Measurements from ENCODE around the gene CTNNA1.
"Not testable (repeated sequence)": the region's sequence is repeated elsewhere in the genome, so short reads cannot be mapped to it uniquely, and the experiment has no call there.

The CTNNA1 gene

DNA sequence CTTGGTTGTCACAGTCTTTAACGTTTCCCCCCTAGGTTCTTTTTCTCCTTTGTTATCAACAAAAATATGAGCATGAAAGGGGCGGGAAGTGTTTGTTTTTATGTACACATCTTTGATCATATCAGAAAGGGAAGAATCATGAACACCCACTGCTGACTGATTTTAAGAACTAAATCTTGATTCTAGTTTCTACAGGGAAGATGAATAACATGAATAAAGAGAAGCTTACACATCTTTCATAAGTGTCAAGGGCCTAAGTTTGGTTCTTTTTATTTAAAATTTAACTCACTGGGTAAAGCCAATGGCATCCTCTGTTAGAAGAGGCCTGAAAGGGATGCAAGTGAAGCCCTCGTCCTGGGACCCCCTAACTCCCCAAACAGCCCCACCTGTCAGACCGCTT is 14.8 kb upstream of the CTNNA1 start:
- H3K4me1 ChIP-seq (ENCODE audit: control insufficient read depth, insufficient read depth, low read length, unreplicated experiment) = peaks cover 3% of the 10 kb centered on the region
- H3K4me3 ChIP-seq (ENCODE audit: low read depth, low read length) = no peak overlapping the region
- H3K27ac ChIP-seq (ENCODE audit: low read depth, low read length) = no peak overlapping the region
- H2AFZ ChIP-seq (ENCODE audit: low read length, unreplicated experiment) = no peak overlapping the region
- no peaks in the 10 kb centered on the region for H3K36me3 ChIP-seq (ENCODE audit: insufficient read depth, low read length)
- H3K79me2 ChIP-seq (ENCODE audit: control insufficient read depth, insufficient read depth, low read length, unreplicated experiment) = no peaks in the 10 kb centered on the region
- H3K27me3 ChIP-seq (ENCODE audit: insufficient read depth, low read length) = no peaks in the 10 kb centered on the region

DNA sequence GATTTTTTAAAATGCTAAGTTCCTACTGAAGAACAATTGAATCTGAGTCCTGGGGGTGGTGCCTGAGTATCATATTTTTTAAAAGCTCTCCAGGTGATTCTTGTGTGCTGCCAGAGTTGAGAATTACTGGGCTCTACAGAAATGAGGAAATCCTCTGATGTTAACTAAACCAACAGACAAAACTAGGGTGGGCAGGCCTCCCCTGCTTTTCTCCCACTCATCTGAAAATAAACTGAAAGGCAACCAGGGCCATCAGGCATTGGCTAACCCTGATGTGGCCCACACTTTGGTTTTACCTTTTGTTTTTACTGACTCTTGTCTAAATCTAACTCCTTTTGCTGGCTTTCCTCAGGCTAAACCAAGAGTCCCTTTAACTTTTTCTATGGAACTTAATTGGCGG is 13.3 kb upstream of the CTNNA1 start:
- H3K79me2 ChIP-seq (ENCODE audit: control insufficient read depth, insufficient read depth, low read length, unreplicated experiment) = no peaks in the 10 kb centered on the region
- no peak overlapping the region for H3K4me3 ChIP-seq (ENCODE audit: low read depth, low read length)
- H3K27ac ChIP-seq (ENCODE audit: low read depth, low read length) = no peak overlapping the region
- H2AFZ ChIP-seq (ENCODE audit: low read length, unreplicated experiment) = no peak overlapping the region
- H3K27me3 ChIP-seq (ENCODE audit: insufficient read depth, low read length) = no peaks in the 10 kb centered on the region
- no peaks in the 10 kb centered on the region for H3K36me3 ChIP-seq (ENCODE audit: insufficient read depth, low read length)
- peaks cover 3% of the 10 kb centered on the region for H3K4me1 ChIP-seq (ENCODE audit: control insufficient read depth, insufficient read depth, low read length, unreplicated experiment)

DNA sequence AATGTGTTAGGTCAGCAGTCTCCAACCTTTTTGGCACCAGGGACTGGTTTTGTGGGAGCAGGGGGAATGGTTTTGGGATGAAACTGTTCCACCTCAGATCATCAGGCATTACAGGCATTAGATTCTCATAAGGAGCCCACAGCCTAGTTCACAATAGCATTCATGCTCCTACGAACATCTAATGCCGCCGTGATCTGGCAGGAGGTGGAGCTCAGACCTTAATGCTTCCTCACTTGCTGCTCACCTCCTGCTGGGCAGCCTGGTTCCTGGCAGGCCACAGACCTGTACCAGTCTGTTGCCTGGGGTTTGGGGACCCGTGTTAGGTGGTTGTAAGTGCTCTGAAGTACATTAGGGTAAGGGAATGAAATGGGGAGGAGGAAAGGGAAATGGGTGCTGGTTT is 9.7 kb upstream of the CTNNA1 start:
- Histone ChIP-seq H2AFZ (ENCODE audit: low read length, unreplicated experiment) (no peak overlapping the region), H3K4me1 (ENCODE audit: control insufficient read depth, insufficient read depth, low read length, unreplicated experiment) (peaks cover 5% of the 10 kb centered on the region), H3K4me3 (ENCODE audit: low read depth, low read length) (no peak overlapping the region), H3K27ac (ENCODE audit: low read depth, low read length) (no peak overlapping the region), H3K36me3 (ENCODE audit: insufficient read depth, low read length) (no peaks in the 10 kb centered on the region), H3K27me3 (ENCODE audit: insufficient read depth, low read length) (no peaks in the 10 kb centered on the region), H3K79me2 (ENCODE audit: control insufficient read depth, insufficient read depth, low read length, unreplicated experiment) (no peaks in the 10 kb centered on the region)

DNA sequence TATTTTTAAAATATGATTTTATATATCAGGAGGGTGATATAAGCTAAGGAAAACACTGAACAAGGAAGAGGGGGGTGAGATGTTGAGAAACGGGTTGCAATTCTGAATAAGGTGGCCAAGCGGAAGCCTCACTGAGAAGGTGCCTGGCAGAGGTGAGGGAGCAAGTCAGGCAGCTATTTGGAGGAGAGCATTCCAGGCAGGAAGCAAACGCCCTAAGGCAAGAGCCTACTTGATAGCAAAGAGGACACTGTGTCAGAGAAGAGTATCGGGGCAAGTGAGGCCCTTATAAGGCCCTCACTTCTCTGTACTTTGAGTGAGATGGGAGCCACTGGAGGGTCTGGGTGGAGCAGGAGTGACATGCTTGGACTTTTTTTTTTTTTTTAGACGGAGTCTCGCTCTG is 8.0 kb upstream of the CTNNA1 start:
- H2AFZ ChIP-seq (ENCODE audit: low read length, unreplicated experiment) = no peak overlapping the region
- no peak overlapping the region for H3K4me3 ChIP-seq (ENCODE audit: low read depth, low read length)
- no peaks in the 10 kb centered on the region for H3K79me2 ChIP-seq (ENCODE audit: control insufficient read depth, insufficient read depth, low read length, unreplicated experiment)
- H3K36me3 ChIP-seq (ENCODE audit: insufficient read depth, low read length) = no peaks in the 10 kb centered on the region
- H3K27ac ChIP-seq (ENCODE audit: low read depth, low read length) = no peak overlapping the region
- no peaks in the 10 kb centered on the region for H3K27me3 ChIP-seq (ENCODE audit: insufficient read depth, low read length)
- peaks cover 9% of the 10 kb centered on the region for H3K4me1 ChIP-seq (ENCODE audit: control insufficient read depth, insufficient read depth, low read length, unreplicated experiment)

DNA sequence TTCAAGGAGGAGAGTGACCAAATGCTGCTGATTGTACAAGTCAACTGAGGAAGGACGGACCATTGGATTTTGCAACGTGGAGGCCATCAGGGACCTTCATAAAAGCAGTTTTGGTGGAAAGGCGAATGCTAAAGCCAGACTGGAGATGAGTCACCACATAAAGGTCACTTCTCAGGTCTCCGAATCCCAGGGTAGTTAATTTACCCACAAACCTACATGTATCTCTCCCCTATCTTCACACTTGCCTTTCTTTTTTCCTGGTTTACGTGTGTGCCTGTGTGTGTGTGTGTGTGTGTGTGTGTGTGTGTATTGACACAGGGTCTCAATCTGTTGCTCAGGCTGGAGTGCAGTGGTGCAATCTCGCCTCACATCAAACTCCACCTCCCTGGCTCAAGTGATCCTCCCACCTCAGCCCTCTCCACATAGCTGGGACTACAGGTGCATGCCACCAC is 4.6 kb upstream of the CTNNA1 start:
- H3K4me1 ChIP-seq (ENCODE audit: control insufficient read depth, insufficient read depth, low read length, unreplicated experiment) = peaks cover 9% of the 10 kb centered on the region
- no peaks in the 10 kb centered on the region for H3K36me3 ChIP-seq (ENCODE audit: insufficient read depth, low read length)
- H3K27ac ChIP-seq (ENCODE audit: low read depth, low read length) = no peak overlapping the region
- H2AFZ ChIP-seq (ENCODE audit: low read length, unreplicated experiment) = no peak overlapping the region
- H3K27me3 ChIP-seq (ENCODE audit: insufficient read depth, low read length) = no peaks in the 10 kb centered on the region
- H3K4me3 ChIP-seq (ENCODE audit: low read depth, low read length) = no peak overlapping the region
- peaks cover 2% of the 10 kb centered on the region for H3K79me2 ChIP-seq (ENCODE audit: control insufficient read depth, insufficient read depth, low read length, unreplicated experiment)

DNA sequence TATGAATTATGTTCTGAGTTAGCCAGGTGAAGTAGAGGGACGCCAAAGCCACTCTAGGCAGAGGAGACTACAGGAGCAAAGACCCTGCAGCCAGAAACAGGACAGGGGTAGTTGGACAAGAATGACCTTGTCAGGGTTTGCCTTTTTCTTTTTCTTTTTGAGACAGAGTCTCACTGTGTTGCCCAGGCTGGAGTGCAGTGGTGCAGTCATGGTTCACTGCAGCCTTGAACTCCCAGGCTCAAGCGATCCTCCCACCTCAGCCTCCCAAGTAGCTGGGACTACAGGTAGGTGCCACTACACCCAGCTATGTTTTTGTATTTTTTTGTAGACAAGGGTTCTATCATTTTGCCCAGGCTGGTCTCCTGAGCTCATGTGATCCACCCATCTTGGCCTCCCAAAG is 1.9 kb upstream of the CTNNA1 start:
- not testable (repeated sequence) for H3K27me3 ChIP-seq (ENCODE audit: insufficient read depth, low read length); H3K4me3 ChIP-seq (ENCODE audit: low read depth, low read length); H3K27ac ChIP-seq (ENCODE audit: low read depth, low read length); H3K36me3 ChIP-seq (ENCODE audit: insufficient read depth, low read length); H2AFZ ChIP-seq (ENCODE audit: low read length, unreplicated experiment)
- Histone ChIP-seq H3K4me1 (ENCODE audit: control insufficient read depth, insufficient read depth, low read length, unreplicated experiment) (peaks cover 20% of the 10 kb centered on the region), H3K79me2 (ENCODE audit: control insufficient read depth, insufficient read depth, low read length, unreplicated experiment) (peaks cover 29% of the 10 kb centered on the region)

DNA sequence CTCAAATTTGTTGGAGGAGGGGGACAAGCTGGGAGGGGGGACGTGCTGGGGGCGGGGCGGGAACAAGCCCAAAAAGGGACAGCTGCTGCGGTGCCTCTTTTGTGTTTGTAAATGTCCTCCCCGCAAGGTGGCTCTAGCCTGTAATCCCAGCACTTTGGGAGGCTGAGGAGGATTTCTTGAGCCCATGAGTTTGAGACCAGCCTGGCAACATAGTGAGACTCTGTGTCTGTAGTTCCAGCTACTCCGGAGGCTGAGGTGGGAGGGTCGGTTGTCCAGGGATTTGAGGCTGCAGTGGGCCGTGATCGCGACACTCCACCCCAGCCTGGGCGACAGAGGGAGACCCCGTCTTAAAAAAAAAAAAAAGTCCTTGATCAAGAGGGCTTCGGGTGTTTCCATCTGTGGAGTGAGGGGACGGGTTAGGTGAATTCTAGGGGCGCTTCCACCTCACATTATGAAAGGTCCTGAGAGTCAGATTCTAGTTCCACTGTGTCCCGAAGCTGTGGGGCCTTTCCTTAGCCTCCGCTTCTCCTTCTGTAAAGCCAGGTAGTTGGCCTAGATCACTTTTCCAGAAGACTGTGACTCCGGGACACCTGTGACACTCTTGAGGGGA is 779 bp upstream of the CTNNA1 start:
- H3K27me3 ChIP-seq (ENCODE audit: insufficient read depth, low read length) = no peaks in the 10 kb centered on the region
- H3K27ac ChIP-seq (ENCODE audit: low read depth, low read length) = no peak overlapping the region
- H2AFZ ChIP-seq (ENCODE audit: low read length, unreplicated experiment) = peak overlapping the region; percentile 84
- no peaks in the 10 kb centered on the region; the same call in 1 of the 2 replicates for H3K36me3 ChIP-seq (ENCODE audit: insufficient read depth, low read length)
- peaks cover 20% of the 10 kb centered on the region for H3K4me1 ChIP-seq (ENCODE audit: control insufficient read depth, insufficient read depth, low read length, unreplicated experiment)
- peak overlapping the region; percentile 81 for H3K4me3 ChIP-seq (ENCODE audit: low read depth, low read length)
- H3K79me2 ChIP-seq (ENCODE audit: control insufficient read depth, insufficient read depth, low read length, unreplicated experiment) = peaks cover 40% of the 10 kb centered on the region

DNA sequence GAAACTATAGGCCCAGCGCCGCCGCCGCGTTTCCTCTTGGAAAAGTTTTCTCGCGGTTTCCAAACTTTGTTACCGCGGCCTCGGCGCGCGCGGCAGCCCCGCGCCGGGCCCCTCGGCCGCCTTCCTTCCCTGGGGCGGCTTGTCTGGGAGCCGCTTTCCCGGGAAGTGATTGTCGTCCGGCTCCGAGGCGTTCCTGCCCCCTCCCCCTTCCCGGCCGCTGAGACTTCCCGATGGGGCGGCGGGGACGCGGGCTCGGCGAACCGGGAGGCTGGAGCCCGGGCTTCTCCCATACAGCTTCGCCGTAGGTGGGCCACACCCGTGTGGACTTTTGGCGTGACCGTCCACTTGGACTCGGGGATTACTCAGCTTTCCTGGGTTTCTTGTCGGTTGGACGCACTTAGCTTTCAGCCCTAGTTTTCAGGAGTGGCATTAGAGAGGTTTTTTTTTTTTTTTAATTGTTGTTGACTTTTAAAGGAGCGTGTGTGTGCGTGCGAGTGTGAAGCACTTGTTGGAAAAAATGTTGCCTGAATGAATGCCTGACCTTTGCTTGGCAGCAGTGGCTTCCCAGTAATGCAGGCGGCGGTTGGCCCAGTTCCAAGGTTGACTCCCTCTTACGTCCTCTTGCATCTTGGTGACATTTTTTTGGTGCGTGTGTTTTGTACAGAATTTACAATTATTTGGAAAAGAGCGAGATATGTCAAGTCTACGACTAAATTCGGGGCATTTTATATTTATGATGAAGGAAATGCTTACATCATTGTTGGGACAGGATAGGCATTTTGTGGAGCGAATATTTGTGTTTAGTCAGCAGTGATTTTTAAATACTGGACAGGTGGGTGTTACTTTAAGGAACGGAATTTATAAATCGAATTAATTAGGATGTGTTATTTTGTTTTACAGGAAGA is 821 bp downstream of the CTNNA1 start:
- H2AFZ ChIP-seq (ENCODE audit: low read length, unreplicated experiment) = no peak overlapping the region
- H3K4me1 ChIP-seq (ENCODE audit: control insufficient read depth, insufficient read depth, low read length, unreplicated experiment) = peaks cover 11% of the 10 kb centered on the region
- peaks cover 50% of the 10 kb centered on the region for H3K79me2 ChIP-seq (ENCODE audit: control insufficient read depth, insufficient read depth, low read length, unreplicated experiment)
- no peaks in the 10 kb centered on the region for H3K27me3 ChIP-seq (ENCODE audit: insufficient read depth, low read length)
- peaks cover 5% of the 10 kb centered on the region for H3K36me3 ChIP-seq (ENCODE audit: insufficient read depth, low read length)
- peak overlapping the region; percentile 90 for H3K27ac ChIP-seq (ENCODE audit: low read depth, low read length)
- H3K4me3 ChIP-seq (ENCODE audit: low read depth, low read length) = peak overlapping the region; percentile 94

DNA sequence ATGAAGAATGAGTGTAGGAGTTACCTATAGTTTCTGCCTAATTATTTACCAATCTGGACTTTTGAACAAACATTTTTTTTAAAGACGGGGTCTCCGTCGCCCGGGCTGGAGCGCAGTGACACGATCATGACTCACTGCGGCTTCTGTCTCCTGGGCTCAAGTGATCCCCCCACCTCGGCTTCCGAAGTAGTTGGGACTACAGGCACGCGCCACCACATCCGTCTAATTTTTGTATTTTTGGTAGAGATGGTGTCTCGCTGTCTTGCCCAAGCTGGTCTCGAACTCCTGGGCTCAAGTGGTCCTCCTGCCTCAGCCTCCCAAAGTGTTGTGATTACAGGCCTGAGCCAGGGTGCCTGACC is 1.5 kb downstream of the CTNNA1 start:
- Histone ChIP-seq H3K79me2 (ENCODE audit: control insufficient read depth, insufficient read depth, low read length, unreplicated experiment) (peaks cover 57% of the 10 kb centered on the region), H3K27me3 (ENCODE audit: insufficient read depth, low read length) (no peaks in the 10 kb centered on the region), H3K4me1 (ENCODE audit: control insufficient read depth, insufficient read depth, low read length, unreplicated experiment) (peaks cover 11% of the 10 kb centered on the region), H2AFZ (ENCODE audit: low read length, unreplicated experiment) (no peak overlapping the region), H3K27ac (ENCODE audit: low read depth, low read length) (peak overlapping the region; percentile 90), H3K36me3 (ENCODE audit: insufficient read depth, low read length) (peaks cover 11% of the 10 kb centered on the region), H3K4me3 (ENCODE audit: low read depth, low read length) (peak overlapping the region; percentile 94)

DNA sequence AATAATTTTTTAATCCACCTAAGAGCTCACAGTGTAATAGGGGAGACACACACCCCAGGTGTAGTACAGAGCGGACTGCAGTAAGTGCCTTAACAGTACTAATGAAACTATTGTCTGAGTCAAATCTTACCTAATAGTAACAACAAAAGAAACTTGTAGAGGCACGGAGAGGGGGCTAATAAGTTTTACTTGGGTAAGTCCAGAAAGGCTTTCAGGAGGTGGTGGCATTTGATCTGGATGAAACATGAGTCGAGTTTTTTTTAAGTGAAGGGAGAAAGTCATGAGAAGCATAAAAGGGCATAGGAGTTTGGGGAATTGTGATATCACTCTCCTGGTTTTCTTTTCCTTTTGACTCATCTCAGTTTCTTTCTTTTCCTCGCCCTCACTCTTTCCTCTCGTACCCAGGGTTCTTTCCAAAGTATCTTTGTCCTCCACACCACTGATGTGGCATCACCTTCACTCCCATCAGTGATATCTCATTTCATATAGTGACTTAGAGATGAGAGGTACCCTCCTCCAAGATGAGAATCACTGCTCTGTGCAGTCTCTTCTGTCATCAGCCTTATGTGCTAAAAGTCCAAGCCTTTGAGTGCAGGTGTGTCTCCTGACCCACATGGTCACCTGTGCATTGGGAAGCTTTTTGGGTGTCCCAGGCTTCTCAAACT is 2.0 kb downstream of the CTNNA1 start:
- H3K27ac ChIP-seq (ENCODE audit: low read depth, low read length) = peak overlapping the region; percentile 90
- H3K36me3 ChIP-seq (ENCODE audit: insufficient read depth, low read length) = peaks cover 11% of the 10 kb centered on the region
- H3K79me2 ChIP-seq (ENCODE audit: control insufficient read depth, insufficient read depth, low read length, unreplicated experiment) = peaks cover 60% of the 10 kb centered on the region
- H3K4me3 ChIP-seq (ENCODE audit: low read depth, low read length) = peak overlapping the region; percentile 94
- peaks cover 11% of the 10 kb centered on the region for H3K4me1 ChIP-seq (ENCODE audit: control insufficient read depth, insufficient read depth, low read length, unreplicated experiment)
- H2AFZ ChIP-seq (ENCODE audit: low read length, unreplicated experiment) = no peak overlapping the region
- no peaks in the 10 kb centered on the region for H3K27me3 ChIP-seq (ENCODE audit: insufficient read depth, low read length)
